ENCODE data around the gene RMC1.

GRCh38 chr18:23570912-23571504 is 67.7 kb downstream of the RMC1 start:
- TF ChIP-seq REST (IDR thresholded peaks at IDR 0.05; ENCODE audit: insufficient read depth in 1 of 2, low read depth in 2 of 2, low read length in 2 of 2) (no peak), POLR2AphosphoS5 (IDR thresholded peaks at IDR 0.05; ENCODE audit: low read depth, low read length) (no peak)
